HG02885 (cell line): ENCODE measurements around the gene TRNT1.

ENCODE experiments used
- ATAC-seq: cut with Tn5 transposase; IDR thresholded peaks from one replicate; pipeline ENCODE4 v1.9.1; 2021; ENCODE audit warnings: mild to moderate bottlenecking; ENCODE audit not compliant: unreplicated experiment, poor library complexity

Gene TRNT1

DNA sequence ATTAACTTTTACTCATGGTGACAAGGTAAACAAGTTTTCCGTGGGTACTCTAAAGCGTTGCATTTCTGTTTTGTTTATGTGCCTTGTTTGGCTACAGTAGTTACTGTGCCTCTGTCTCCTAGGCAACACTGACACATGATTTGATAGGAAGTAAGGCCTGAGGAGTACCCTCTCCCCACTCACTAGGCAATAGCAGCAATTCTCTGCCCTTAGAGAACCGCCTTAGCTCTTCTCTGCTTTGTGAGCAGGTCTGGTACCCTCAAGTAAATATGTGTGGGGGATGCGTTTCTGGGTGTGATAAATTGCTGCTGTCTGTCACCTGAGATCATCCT is 16.5 kb upstream of the TRNT1 start, which contains the start of gene IL5RA:
TSS of gene IL5RA (minus strand) at position 76 of the 332 bp plus-strand sequence. CDS start 5,390 bp downstream, outside the sequence.
- ATAC-seq, result no peak

DNA sequence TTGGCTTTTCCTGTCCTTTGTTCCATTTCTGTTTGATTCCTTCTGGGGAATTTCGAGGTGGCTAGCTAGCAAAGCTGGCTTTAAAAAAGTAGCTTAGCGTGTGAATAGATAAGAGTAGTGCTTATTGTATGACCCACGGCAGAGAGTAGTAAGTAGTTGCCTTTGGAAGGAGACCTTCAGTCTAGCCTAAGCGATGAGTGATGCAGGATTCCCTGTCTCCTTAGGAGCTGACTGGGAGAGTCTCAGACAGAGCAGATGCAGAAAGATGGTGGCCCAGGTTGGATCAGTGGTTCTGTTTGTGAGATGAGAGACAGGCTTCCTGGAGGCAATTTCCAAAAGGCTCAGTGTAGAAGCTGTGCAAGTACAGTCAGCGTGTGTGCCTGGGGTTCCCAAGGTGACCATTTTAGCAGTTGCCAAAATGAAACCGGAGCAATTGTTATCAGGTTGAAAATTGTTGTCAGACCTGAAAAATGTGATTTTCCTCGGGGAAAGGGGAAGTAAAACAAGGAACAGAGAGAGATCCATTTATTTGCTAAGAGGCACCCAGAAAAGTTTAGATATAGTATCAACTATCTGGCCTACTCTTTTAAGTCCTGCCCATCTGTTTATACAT is 15.9 kb upstream of the TRNT1 start:
- no peak for ATAC-seq

DNA sequence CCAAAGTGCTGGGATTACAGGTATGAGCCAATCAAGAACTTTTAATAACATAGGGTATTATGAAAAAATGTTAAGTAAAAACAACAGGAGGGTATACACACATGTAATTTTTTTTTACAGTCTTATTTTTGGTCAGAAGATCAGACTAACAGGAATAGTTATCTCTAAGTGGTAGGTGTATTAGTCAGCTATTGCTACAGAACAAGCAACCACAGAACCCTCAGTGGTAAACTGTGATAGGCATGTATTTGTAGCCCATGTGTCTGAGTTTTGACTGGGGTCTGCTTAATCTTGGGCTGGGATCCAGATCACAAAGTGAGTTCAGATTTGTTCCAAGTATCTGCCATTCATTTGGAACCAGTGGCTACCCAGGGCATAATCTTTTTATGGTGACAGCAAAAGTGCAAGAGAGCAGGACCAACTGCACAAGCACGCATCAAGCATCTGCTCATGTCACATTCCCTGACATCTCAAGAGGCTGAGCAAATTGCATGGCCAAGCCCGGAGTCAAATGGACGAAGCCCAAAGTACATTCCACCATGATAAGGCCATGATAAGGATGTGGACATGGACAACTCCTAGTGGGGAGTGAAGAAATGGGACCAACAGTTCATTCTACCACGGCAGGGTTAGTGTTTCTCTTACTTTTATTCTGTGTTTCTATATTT is 13.6 kb upstream of the TRNT1 start:
- no peak for ATAC-seq

DNA sequence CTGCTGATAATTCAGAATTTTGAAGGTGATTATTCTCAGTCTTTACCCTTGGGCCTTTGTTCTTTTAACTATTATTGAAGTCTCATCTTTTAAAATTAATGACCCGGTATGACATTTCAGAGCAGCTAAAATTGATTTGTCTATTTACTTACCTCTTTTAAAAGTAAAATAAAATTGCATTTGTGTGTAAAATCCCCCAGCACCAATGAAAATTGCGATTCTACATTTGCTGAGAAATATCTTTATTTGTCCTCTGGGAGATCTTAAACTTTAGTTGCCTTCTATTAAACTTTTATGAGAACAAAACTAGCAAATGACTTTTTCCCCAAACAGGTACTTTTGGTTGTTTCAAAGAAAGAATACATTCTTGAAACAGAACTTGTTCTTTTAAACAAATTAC is 9.1 kb upstream of the TRNT1 start:
- ATAC-seq, result no peak

DNA sequence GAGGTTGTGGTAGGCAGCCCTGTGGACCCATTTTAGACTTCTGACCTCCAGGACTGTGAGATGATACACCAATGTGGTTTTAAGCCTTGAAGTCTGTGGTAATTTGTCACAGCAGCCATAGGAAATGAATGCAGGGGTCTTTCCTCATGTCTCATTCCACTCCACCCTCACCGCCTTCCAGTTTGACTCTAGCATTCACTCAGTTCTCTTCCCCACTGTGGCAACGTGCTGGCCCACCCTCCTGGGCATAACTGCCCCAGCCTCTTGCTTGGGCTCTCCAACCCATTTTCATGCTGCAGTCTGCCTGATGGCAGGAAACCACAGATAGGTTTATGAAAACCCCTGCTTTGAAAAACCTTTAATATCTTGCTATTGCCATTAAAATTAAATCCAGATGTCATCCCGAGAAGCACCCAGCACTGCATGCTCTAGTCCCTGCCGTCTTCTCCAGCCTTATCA is 7.3 kb upstream of the TRNT1 start:
- ATAC-seq, result peak; percentile 60

DNA sequence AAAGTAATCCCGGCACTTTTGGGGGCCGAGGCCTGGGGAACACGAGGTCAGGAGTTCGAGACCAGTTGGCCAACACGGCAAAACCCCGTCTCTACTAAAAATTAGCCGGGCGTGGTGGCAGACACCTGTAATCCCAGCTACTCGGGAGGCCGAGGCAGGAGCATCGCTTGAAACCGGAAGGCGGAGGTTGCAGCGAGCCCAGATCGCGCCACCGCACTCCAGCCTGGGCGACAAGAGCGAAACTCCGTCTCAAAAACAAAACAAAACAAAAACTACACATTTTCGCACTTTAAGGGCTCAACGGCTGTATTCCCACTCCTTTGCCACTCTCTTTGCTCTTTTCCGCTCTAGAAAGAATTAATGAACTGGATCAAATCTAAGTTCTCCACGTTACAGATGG is 763 bp upstream of the TRNT1 start:
- no peak for ATAC-seq

DNA sequence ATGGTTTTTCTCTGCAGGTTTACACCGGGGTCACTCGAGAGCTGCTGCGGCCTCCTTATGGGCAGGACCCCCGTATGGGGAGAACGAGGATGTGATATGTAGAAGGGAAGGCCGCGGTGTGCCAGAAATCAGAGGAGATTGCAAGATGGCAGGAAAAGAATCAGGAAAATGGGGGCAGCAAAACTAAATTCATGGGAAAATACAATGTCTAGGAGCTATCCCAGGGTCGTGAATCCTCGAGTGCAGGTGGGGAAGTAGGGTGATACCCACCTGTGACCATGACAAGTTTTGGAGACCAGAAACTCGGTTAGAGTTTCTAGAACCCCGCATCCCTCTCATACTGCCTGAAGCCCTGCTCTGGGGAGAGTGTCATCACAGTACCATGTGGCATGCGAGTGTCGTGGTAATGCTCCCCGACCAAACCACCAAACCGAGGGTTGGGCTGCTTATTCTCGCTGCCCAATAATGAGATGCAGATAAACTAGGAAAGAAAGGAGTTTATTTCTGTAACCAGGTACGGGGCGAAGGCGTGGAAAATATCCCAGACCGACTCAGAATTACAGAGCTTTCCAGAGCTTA is 781 bp downstream of the TRNT1 start:
- peak; percentile 37 for ATAC-seq

DNA sequence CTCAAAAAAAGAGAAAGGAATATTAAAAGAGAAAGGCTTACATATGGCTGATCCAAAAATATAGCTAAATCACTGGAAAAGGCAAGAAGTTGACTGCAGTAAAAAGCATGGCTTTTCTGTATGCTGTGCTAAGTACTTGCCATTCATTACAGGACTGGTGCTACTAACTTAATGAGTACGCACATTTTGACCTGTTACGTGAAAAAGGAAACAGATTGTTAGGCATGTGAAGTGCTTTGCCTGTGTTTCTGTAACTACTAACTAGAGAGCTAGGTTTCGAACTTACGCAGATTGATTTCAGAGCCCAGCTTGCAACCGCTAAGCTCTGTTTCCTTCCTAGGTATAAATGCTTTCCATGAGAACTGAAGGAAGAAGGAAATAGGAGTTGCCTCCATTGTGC is 2.8 kb downstream of the TRNT1 start:
- ATAC-seq, result no peak

DNA sequence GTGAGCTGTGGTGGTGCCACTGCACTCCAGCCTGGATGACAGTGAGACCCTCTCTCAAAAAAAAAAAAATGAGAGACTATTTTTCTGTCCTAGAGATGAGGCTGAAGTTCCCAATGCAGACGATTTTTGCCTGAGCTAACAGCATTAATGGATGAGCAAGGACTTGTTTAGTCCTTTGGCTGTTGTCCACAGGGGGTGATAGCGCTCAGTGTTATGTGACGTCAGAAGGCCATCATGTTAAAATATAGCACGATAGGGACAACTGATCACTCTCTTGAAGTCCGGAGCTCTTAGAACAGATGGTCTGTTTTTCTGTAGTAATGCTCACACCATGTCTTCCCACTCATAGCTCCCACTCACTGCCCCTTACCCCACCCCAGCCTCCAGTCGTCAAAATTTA is 6.8 kb downstream of the TRNT1 start:
- no peak for ATAC-seq

DNA sequence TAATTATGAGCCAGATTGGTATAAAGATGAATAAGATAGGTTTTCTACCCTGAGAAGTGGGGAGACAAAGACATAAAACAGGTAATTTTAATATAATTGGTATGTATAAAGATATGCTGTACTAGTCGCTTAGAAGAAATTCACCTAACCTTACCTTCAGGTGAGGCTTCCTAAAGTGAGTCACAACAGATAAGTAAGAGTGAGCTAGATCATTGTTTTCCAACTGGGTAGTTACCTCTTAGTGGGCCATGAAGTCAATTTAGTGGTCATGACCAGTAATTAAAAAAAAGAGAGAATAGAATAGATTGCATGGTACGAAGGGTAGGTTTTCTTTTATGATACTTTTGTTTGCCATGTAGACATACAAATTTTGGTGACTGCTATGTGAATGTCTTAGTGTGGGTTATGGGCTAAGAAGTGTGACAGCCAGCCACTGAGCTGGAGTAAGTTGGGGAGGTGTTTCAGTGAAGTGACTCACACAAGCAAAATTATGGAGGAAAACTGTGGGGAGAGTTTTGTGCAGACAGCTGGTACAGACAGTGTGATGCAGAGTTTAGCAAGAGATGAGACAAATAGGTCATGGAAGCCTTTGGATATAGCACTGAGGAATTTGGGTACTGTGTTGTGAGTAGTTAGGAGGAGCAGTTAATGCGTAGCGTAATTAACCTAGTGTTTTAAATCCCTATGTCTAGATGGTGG is 8.2 kb downstream of the TRNT1 start:
- no peak for ATAC-seq

DNA sequence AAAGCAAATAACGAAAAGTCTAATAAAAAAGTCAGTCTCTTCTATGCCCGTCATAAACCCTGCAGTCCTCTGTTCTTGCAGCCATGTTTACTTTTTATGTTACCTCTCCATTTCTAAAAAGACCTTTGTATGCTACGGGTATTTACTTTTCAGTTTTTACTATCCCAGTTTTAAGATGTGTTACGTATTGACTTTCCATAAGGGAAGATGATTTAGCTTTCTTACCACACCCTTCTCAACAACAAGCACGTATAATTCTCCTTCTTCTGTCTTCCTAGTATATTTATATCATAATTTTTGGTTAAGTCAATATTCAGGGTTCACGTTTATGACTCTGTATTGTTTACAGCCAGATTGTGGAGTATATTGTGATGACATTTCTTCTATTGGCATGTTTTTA is 10.8 kb downstream of the TRNT1 start:
- ATAC-seq, result no peak

DNA sequence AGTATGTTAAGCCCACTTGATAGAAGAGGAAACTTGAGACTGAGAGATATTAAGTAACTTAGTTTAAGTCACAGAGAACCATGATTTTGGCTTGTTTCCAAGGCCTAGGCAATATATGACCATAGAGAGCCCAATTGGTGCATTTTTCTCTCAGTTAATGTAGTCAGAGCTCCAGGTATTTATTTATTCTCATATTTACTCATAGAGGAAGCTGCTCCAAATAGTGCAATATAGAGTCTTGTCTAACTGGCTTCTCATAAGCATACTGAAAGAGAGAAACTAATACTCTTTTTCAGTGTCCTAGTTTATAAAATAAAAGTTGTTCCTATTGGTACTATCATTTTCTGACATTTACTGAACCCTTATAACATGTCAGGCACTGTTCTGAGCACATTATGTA is 15.2 kb downstream of the TRNT1 start:
- ATAC-seq, result peak; percentile 50

DNA sequence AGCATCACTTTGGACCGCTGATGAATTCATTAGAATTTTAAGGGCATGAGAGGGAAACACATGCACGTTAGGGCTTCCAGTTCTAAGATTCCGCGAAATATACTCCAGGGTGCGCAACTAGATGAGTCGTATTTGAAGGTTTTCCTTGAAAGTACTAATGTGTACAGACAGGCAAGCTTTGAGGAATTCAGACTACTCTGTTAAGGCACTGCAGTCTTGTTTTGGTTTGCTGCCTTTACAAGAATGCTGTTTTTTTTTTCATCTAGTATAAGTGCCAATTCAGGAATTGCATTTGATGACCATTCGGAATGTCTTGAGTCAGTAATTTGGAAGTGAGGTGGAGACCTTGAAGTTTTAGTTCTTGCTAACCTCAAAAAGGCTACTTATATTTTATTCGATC is 19.1 kb downstream of the TRNT1 start:
- ATAC-seq, result no peak

DNA sequence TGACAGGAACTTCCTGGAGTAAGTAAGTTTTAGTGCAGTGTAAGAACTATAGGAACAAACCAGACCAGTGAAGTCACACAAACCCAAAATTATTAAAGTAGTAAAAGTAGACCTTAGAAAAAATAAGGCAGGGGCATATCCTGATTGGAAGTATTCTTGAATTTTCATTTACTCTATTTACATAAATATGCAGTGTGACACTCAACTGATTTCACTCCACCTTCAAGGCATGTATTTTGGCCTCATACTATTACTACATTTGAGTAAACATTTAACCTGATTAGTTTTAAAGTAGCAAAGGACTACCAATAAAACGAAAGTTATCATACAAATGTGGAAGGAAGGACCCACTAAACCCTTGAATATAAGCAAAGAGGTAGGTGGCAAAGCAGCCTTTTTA is 22.8 kb downstream of the TRNT1 start:
- ATAC-seq, result no peak

DNA sequence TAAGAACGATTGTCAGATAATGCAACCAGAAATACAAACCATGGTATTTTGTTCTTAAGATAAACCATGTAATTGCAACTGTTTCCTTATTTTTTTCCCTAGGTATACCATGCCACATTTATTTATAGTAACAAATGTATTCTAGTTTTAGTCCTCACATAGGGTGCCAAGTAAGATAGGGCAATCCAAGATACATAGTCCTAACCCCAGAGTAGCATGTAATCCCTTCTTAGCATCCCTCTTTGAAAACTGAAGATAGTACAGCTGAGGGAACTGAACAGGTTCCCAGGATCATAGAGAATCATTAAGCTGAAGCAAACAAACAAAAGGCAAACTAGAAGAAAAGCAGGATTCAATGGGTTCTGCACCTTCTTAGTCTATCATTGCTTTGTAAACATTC is 24.8 kb downstream of the TRNT1 start:
- ATAC-seq, result no peak

DNA sequence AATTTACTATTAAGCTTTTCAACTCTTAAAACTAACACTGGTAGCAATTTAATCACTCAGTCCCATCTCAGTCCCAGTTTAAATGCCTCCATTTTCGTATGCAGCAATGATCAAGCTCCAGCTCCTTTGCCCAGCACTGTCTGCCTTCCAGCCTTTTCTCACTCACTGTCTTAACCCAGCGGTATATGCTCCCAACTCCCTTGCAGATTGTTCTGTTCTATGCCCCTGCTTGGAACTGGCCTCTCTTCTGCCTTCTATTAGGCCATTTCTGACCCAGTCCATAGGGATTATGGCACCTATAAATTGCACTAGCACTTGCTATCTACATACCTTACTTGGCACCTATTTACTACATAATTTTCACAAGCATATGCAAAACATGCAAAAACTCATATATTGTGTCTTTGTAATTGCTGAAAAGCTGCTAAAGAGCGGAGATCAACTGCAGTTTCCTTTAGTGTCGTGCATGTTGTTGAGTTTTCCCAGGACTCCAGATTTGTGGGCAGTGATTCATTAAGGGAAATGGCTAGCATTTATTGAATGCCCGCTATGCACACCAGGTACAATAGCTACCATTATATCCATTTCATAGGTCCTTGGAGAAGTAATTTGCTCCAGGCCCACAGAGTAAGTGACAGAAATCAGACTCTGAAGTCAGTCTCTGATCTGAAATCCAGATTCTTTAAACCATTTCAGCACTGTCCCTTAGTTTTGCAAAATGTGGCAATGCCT is 28.3 kb downstream of the TRNT1 start:
- ATAC-seq, result no peak

DNA sequence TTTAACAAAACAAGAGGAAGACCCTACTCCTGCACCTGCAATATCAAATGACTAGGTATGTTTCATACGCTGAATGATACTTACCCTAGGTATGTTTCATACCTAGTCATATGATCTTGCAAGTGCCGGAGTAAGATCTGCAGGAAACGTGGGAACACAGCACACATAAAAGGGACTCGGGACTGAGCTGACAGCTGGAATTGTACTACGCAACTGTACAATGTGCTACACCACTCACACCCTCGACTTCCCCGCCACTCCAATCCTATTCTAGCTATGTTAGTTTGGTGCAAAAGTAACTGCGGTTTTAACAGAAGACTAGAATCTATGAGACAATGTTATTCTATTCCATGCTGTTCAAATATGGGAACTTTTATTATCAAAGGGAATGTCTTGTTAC is 30.7 kb downstream of the TRNT1 start:
- ATAC-seq, result no peak

DNA sequence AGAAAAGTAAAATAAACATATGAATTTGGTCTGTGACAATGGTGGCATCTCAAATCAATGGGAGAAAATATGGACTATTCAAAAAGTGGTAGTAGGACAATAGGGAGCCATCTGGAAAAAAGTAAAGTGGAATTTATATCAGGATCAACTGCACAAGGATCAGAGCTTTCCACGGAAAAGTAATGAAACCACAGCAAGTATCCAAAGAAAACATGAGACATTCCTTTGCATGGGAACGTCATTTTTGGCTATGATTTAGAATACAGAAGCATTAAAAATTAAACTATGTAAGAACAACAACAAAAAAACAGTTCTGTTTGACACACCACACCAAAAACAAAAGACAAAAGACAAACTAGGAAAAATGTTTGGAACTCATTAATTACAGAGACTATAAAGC is 34.1 kb downstream of the TRNT1 start:
- ATAC-seq, result no peak

DNA sequence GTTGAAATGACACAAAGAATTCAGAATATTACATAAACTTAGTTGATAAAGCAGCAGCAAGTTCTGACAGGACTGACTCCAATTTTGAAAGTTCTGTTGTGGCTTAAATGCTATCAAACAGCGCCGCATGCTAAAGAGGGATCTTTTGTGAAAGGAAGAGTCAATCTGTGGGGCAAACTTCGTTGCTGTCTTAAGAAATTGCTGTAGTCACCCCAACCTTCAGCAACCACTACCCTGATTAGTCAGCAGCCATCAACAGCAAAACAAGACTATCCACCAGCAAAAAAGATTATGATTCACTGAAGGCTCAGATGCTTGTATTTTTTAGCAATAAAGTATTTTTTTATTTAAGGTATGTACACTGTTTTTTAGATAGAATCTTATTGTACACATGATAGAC is 38.5 kb downstream of the TRNT1 start:
- ATAC-seq, result no peak

DNA sequence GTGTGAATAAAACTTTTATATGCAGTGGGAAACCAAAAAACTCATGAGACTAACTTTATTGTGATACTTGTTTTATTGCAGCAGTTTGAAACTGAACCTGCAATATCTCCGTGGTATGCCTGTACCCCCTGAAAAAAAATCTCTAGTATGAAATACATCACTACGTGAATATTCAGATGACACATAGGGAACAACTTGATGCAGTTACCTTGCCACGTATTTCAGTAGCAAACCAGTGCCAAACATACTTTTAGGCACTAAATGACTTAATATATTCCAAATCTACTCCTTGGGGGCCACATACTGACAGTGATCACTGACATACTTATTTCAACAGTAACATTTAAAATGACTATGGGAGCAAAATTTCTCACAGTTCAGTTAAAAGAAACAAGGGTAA is 38.9 kb downstream of the TRNT1 start:
- ATAC-seq, result no peak

DNA sequence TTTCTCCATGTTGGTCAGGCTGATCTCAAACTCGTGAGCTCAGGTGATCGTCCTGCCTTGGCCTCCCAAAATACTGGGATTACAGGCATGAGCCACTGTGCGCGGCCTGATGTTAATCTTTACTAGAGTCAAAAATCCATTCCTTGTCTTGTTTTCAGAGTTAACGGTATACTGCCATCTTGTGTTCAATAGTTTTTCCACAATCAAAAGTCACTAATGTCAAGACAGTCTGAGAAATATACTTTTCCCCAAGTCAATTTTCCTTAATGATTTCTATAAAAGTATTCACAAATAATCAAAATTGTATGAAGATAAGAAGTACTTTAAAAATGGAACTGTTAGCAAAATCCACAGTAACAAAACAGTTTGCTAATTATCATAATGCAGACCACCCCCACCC is 44.3 kb downstream of the TRNT1 start:
- ATAC-seq, result peak; percentile 55
